Keratinocyte (primary cell): ENCODE results near the gene NMT2. TPM values are rescaled to one million over a fixed set of nuclear protein-coding genes. Genes with fewer than 3 reads are reported as not detected.

Experiments
- DNase-seq: peaks from one replicate; pipeline ENCODE4 v3.0.0-alpha.2; 2011; ENCODE audit warnings: low read depth, missing footprints, low spot score
- FAIRE-seq: peaks from 2 replicates; lab custom pipeline; 2011; peaks lifted over from hg19 to GRCh38; lab: Jason Lieb, UNC
- H2AFZ ChIP-seq: 2 replicates; pipeline ENCODE4 v1.6.0; 2012; ENCODE audit warnings: low read length, control low read depth, inconsistent platforms; ENCODE audit not compliant: control insufficient read depth
- H3K27ac ChIP-seq: 2 replicates; pipeline ENCODE4 v1.5.1; 2011; ENCODE audit warnings: low read length; ENCODE audit not compliant: control insufficient read depth, insufficient read depth
- H3K27me3 ChIP-seq: 3 replicates; pipeline ENCODE4 v1.6.0; 2011; ENCODE audit warnings: low read length; ENCODE audit not compliant: control insufficient read depth, insufficient read depth; ENCODE audit errors: extremely low read depth
- H3K36me3 ChIP-seq, 2 experiments: 2 replicates in 1 of 2; 3 replicates in 1 of 2; pipeline ENCODE4 v1.5.1; 2011; ENCODE audit warnings: low read length in 2 of 2, mild to moderate bottlenecking in 1 of 2; ENCODE audit not compliant: control insufficient read depth in 2 of 2, insufficient read depth in 2 of 2; ENCODE audit errors: extremely low read depth in 1 of 2
- H3K4me1 ChIP-seq: 3 replicates; pipeline ENCODE4 v1.5.1; 2011; ENCODE audit warnings: low read length; ENCODE audit not compliant: control insufficient read depth, insufficient read depth; ENCODE audit errors: extremely low read depth
- H3K4me2 ChIP-seq: 3 replicates; pipeline ENCODE4 v1.6.0; 2011; ENCODE audit warnings: low read depth, low read length; ENCODE audit not compliant: control insufficient read depth, insufficient read depth; ENCODE audit errors: extremely low read depth
- H3K4me3 ChIP-seq, 3 experiments: fragments of 200-600 bp in 1 of 3; sonication (generic) in 1 of 3; 2 replicates in 2 of 3; 3 replicates in 1 of 3; pipeline ENCODE4 v1.5.1; 2011 to 2016; ENCODE audit warnings: low read length in 3 of 3, mild to moderate bottlenecking in 3 of 3, control low read depth in 2 of 3, inconsistent platforms in 1 of 3, low read depth in 1 of 3, mixed read lengths in 1 of 3, mixed run types in 1 of 3, moderate library complexity in 1 of 3; ENCODE audit not compliant: control insufficient read depth in 2 of 3, insufficient read depth in 2 of 3; ENCODE audit errors: extremely low read depth in 1 of 3
- H3K79me2 ChIP-seq: 2 replicates; pipeline ENCODE4 v1.6.0; 2012; ENCODE audit warnings: low read length; ENCODE audit not compliant: control insufficient read depth, insufficient read depth
- H3K9ac ChIP-seq: 3 replicates; pipeline ENCODE4 v1.6.0; 2011; ENCODE audit warnings: low read length; ENCODE audit not compliant: control insufficient read depth, insufficient read depth; ENCODE audit errors: extremely low read depth
- H3K9me1 ChIP-seq: 3 replicates; pipeline ENCODE4 v1.6.0; 2011; ENCODE audit warnings: low read length; ENCODE audit not compliant: control insufficient read depth, insufficient read depth; ENCODE audit errors: extremely low read depth
- H3K9me3 ChIP-seq: 2 replicates; pipeline ENCODE4 v1.5.1; 2012; ENCODE audit warnings: low read depth, low read length; ENCODE audit not compliant: control insufficient read depth
- H4K20me1 ChIP-seq: 3 replicates; pipeline ENCODE4 v1.6.0; 2011; ENCODE audit warnings: low read length; ENCODE audit not compliant: control insufficient read depth, insufficient read depth; ENCODE audit errors: extremely low read depth
- CTCF ChIP-seq, 3 experiments: IDR thresholded peaks in 1 of 3; conservative IDR thresholded peaks in 1 of 3; optimal IDR thresholded peaks in 1 of 3; 2 replicates in 2 of 3; 3 replicates in 1 of 3; pipeline versions ENCODE3 to v1.5.1; 2011; ENCODE audit warnings: low read length in 3 of 3, mild to moderate bottlenecking in 3 of 3, moderate library complexity in 2 of 3, control low read depth in 1 of 3, inconsistent platforms in 1 of 3; ENCODE audit not compliant: insufficient read depth in 2 of 3; ENCODE audit errors: extremely low read depth in 1 of 3
- EZH2 ChIP-seq: IDR thresholded peaks from one replicate; pipeline ENCODE4 v1.6.1; 2012; ENCODE audit warnings: inconsistent platforms, mild to moderate bottlenecking, low read length, moderate library complexity
- dilution Hi-C: fragments of 300-500 bp; cut with MboI; formaldehyde crosslinking; loops from one replicate; pipeline ENCODE4 v1.7.0; 2020; ENCODE audit warnings: low sequenced_read_pairs; ENCODE audit not compliant: extremely low pct_ligation_motif_present
- polyA plus RNA-seq, 5 experiments: library from polyadenylated mRNA; depleted of rRNA in 3 of 5; stranded (reverse) in 3 of 5; stranded (forward) in 1 of 5; unstranded in 1 of 5; fragments of >200 nt; gene quantifications; 1 replicate in 1 of 5; 2 replicates in 3 of 5; 3 replicates in 1 of 5; pipeline versions ENCODE4 v1.2.1 to v1.2.3, GENCODE V29; 2011 to 2012; ENCODE audit warnings: missing spikeins in 2 of 5, low read depth in 1 of 5, low replicate concordance in 1 of 5

NMT2 gene
- polyA plus RNA-seq, 1 donor (not counting 4 experiments of a cell fraction or from before 2014, with no cell fraction given): 9.9 TPM

DNA sequence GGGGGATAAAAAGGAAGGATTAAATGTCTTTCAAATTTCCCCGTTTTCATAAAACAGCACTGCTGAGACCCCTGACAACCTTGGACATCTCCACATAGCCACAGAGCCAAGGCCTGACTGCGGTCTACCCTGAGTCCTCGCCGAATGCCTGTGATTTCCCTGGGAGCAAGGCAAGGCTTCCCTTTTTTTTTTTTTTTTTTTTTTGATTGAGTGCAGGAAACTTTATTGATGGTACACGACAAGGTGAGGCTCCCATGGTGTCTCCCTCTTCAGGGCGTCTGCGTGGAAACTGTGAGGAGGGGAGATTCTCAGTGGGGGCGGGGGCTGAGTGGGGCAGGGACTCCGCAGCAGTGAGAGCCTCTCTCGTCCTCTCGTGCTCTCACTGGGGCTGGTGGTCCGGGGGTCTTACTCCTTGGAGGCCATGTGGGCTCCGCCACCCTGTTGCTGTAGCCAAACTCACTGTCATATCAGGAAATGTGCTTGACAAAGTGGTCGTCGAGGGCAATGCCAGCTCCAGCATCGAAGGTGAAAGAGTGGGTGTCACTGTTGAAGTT is 75.6 kb downstream of the NMT2 start:
- Histone ChIP-seq H3K27me3 (no peaks in the 10 kb centered on the region), H3K9ac (no peak overlapping the region), H3K36me3 (no peaks in the 10 kb centered on the region), H3K4me2 (no peak overlapping the region), H3K9me1 (no peaks in the 10 kb centered on the region), H4K20me1 (no peaks in the 10 kb centered on the region), H3K9me3 (no peaks in the 10 kb centered on the region), H3K79me2 (peaks cover 6% of the 10 kb centered on the region), H3K27ac (no peak overlapping the region), H3K4me1 (peaks cover 6% of the 10 kb centered on the region), H2AFZ (no peak overlapping the region), H3K4me3 (no peak overlapping the region)
- TF ChIP-seq CTCF (optimal IDR thresholded peaks at IDR 0.05 in 1 of 3, IDR thresholded peaks at IDR 0.05 in 1 of 3, conservative IDR thresholded peaks at IDR 0.05 in 1 of 3; ENCODE audit: extremely low read depth in 1 of 3, insufficient read depth in 2 of 3, low read length in 3 of 3) (no peak), EZH2 (no peak)
- FAIRE-seq (no peak), DNase-seq (no peak)
- dilution Hi-C loops: no loop called here

DNA sequence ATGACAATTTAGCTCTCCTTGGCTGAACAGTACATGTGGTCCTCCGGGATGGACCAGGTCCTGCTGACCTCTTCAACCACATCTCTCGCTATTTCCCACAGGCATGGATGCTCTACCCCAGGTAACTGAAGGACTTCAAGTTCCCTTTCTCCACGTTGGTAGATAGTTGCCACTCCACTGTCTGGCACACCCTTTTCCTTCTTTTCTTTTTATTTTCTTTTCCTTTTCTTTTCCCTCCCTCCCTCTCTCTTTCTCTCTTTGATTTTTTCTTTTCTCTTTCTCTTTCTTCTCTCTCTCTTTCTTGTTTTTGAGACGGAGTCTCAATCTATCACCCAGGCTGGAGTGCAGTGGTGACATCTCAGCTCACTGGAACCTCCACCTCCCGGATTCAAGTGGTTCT is 77.1 kb downstream of the NMT2 start:
- Histone ChIP-seq H3K4me3 (no peak overlapping the region), H3K36me3 (no peaks in the 10 kb centered on the region), H3K79me2 (no peaks in the 10 kb centered on the region), H3K9ac (no peak overlapping the region), H3K9me1 (no peaks in the 10 kb centered on the region), H3K4me1 (peaks cover 3% of the 10 kb centered on the region), H3K9me3 (no peaks in the 10 kb centered on the region), H3K4me2 (no peak overlapping the region), H3K27ac (no peak overlapping the region), H4K20me1 (no peaks in the 10 kb centered on the region), H2AFZ (no peak overlapping the region), H3K27me3 (no peaks in the 10 kb centered on the region)
- DNase-seq (no peak), FAIRE-seq (no peak)
- TF ChIP-seq EZH2 (no peak), CTCF (optimal IDR thresholded peaks at IDR 0.05 in 1 of 3, IDR thresholded peaks at IDR 0.05 in 1 of 3, conservative IDR thresholded peaks at IDR 0.05 in 1 of 3; ENCODE audit: extremely low read depth in 1 of 3, insufficient read depth in 2 of 3, low read length in 3 of 3) (no peak)
- dilution Hi-C loops: no loop called here
